Germinal center (tissue), 1 donor: ENCODE measurements around the gene SMIM13.
A peak's percentile ranks its signal among the peaks of the same experiment; 100 is the strongest.

Source experiments
- DNase-seq: peaks from one replicate; pipeline ENCODE4 v3.0.0; 2012; ENCODE audit warnings: mixed read lengths, low spot score

SMIM13 gene

DNA sequence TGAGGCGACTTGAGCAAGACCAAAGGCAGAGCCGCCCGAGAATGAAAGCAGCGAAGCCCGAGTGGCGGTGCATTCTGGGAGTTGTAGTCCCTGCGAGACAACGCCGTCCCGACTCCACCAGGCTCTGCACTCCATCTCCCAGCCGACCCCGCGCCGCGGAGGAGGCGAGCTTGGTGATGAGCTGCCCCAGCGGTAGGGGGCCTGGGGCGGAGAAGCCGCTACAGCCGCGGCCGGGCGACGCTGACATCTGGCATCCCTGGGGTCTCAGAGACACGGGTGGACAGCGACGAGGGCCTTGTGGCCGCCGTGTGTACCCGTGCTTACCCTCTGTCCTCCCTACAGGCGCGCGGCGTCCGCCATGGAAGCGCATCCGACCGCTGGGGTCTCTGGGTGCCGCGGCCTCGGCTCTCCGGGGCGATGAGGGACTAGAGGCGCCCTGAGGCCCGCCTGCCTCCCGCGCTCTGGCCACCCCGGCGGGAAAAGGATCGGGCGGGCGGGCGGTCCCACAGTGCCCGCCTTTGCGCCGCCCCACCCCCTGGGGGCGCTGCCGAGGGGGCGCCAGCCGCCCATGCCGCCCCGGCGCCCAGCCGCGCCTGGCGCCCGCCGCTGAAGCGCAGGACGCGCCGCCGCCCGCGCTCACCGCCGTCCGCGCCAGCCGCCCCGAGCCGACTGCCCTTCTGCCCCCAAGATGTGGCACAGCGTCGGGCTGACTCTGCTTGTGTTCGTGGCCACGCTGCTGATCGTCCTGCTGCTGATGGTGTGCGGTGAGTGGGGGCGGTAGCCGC is at the start of gene SMIM13:
Gene SMIM13, plus strand, starts transcription at position 209 of the 785 bp plus-strand sequence. Its CDS starts 480 bp downstream, at position 689.
- DNase-seq = peak; percentile 95

DNA sequence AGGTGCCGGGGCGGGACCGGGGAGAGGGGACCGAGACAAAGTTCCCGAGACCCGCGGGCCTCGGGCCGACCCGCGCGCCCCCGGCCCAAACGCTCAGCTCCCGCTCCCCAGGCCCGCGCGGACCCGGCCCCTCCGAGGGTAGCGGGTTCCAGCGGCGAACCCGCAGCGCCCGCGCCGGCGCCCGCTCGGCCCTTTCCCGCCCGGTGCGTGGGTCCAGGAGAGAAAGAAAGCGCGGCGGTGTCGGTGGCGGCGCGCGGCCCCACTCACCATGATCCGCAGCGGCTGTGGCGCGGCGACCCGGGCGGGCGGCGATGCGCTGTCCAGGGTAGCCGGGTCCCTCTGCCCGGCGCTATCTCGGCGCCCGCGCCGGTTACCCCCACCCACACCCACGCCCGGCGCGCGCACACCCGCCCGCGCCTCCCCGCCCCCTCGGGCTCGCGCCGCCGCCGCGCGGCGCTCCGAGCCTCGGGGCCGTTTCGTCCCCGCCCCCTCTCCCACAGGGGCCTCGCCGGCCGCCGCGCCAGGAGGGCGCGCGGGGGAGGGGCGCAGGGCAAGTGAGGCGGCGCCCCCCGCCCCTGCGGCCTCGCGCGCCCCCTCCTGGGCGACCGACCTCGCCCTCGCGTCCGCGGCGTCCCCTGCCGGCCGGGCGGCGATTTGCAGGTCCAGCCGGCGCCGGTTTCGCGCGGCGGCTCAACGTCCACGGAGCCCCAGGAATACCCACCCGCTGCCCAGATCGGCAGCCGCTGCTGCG is 49.5 kb upstream of the SMIM13 start, which contains the start of gene ELOVL2:
Gene ELOVL2, minus strand, starts transcription at position 345 of the 751 bp plus-strand sequence. Its CDS starts 75 bp downstream, at position 270.
- DNase-seq = peak; percentile 59

DNA sequence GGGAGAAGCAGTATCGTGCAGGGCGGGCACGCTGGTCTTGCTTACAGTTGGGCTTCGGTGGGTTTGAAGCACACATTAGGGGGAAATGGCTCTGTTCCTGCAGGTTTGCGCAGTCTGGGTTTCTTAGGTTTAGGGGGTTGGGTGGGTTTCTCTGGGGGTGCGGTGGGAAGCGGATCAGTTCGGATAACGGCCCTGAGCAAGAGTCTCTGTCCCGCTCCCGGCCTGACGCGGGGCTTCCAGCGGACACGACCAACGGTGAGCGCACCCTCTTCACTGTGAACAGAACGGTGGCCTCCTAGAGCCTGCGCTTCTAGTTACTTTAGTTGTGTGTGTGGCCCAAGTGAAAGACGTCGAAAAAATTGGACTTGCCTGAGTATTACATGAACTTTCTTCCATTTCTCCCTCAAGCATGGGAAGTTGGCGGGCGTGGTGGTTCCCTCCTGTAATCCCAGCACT is 48.9 kb upstream of the SMIM13 start:
- DNase-seq = no peak

DNA sequence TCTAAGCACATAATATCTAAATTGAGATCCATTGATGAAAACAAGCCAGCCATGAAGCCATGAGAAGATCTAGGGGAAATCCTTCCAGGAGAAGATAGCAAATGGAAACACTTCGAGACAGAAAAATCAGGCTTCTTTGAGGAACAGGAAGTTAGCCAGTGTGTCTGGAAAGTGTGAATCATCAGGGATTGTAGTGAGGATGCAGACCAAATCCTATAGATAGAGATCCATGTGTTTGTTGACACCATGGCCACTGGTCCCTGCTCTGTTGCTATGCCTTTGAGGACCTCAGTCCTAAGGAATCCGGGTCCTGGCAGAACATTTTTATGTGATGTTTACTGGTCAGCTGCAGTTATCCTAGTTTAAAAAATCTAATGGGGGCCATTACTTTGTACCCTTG is 42.9 kb upstream of the SMIM13 start:
- no peak for DNase-seq

DNA sequence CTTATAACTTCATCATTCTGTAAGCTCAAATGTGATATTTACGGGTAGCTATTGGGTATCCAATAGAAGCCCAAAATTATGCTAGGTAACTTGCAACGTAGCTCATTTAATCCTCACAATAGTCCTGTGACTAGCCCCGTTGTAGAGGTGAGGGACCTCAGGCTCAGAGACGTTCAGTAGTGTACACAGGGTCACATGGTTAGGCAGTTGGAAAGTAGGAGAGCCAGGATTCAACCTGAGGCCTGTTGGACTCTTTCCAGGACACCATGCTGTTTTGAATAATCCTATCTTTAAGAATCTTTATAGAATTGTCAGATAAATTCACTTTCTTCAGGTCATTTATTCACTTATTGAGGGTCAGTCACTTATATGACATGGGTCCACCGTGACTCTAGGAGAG is 40.3 kb upstream of the SMIM13 start:
- DNase-seq = no peak

DNA sequence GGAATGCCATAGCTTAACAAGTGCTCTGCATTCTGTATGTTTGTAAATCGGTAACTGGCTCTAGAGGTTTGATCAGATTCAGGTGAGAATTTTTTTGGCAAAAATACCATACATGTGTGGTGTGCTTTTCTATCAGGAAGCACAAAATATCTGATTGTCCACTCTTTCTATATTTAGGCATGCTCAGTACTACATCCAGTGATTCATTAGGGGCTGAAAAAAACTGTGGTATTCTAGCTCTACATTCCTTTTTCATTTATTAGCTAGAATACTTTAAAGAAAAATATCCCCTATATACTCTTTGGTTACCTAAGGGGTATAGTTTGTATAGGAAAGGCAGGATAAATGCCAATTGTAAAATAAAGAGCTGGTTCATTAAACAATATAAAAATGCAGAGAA is 38.9 kb upstream of the SMIM13 start:
- DNase-seq = no peak

DNA sequence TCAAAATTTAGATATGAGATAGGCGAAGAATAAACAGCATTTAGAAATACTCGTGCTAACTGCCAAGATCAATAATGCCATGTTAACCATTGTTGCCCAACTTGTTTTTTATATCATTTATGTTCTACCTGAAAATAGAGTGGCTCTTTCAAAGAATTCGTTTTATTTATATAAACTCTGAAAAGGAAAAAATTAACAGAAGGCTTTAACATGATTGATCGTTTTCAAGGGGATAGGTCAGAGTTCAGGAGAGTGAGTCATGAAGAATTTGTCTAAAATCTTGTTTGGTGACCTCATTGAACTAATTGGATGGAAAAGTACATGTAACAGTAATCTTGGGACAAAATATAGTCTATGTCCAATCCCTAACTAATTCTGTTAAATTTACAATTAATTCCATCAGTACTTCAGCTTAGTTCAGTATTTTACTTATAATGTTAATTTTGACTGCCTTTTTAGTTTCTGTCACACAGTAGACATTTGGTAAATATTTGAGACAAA is 38.5 kb upstream of the SMIM13 start:
- no peak for DNase-seq

DNA sequence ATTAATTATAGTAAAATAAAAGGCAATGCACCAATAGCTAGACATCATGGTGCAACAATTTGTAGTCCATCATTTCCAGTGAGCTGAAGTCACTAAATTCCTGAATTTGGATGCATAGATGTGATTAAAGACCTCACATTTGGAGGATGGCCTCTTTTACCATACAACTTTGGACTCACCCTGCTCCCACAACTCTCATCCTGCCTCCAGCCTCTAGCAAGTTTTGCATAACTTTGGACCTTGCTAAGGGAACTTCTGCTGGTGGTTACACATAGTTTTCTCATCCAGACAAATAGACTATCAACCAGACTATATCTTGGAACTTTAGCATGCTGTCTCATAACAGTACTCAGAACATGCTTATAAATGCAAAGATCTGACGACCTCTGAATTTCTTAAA is 36.8 kb upstream of the SMIM13 start:
- DNase-seq = no peak

DNA sequence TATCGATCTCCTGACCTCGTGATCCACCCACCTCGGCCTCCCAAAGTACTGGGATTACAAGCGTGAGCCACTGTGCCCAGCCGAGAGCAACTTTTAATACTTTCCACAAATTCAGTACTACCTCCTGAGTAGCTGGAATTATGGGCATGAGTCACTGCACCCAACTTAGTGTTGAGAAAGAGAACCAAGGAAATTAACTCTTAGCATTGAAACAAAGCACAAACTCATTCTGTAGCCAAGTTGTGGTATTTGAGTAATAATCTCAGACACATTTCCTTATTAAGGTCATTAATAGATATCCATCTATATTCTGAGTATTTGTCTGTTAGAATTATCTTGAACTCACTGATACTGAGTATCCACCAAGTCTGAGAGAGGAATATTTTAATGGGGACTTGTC is 35.2 kb upstream of the SMIM13 start:
- DNase-seq = no peak

DNA sequence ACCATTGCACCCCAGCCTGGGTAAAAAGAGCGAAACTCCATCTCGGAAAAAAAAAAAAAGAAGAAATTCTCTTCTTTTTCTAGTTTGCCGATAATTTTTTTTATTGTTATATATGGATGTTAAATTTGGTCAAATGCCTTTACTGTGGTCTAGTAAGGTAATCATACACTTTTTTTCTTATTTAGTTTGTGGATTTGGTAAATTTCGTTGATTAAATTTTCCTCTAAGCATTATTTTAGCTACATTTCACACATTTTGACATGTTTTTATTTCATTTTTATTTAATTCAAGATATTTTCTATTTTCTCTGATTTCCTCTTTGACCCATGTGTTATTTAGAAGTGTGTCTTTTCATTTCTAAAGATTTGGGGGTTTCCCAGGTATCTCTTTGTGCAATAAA is 31.6 kb upstream of the SMIM13 start:
- DNase-seq = no peak

DNA sequence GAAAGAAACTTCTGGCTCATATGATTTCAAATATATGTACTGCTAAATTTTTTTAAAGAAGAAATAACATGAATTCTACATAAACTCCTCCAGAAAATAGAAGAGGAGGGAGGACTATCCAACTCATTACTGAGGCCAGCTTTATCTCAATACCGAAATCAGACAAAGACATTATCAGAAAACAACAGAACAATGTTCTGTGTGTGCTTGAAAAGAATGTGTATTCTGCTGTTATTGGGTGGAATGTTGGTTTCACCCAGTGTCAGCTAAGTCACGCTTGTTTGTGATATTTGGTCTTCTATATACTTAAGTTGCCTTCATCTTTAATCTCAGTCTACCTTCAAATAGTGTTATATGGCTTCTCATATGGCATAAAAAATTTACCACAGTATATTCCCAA is 30.9 kb upstream of the SMIM13 start:
- DNase-seq = no peak

DNA sequence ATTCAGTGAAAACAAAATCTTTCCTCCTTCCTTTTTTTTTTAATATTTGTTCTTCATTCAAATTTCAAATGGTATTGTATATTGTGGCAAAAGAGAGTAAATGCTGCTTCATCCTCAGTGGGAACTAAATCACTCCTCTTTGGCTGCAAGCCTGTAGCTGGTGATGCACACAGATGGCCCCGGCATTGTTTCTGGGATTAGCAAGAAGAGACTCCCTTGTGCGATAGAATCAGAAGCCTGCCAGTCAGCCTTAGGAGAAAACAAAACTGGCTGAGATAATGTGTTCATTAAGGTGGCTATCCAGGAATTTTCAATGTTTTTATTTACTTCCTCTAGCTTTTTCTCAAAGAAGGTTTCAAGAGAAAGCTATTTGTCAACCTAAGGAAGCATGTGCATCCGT is 28.8 kb upstream of the SMIM13 start:
- no peak for DNase-seq

DNA sequence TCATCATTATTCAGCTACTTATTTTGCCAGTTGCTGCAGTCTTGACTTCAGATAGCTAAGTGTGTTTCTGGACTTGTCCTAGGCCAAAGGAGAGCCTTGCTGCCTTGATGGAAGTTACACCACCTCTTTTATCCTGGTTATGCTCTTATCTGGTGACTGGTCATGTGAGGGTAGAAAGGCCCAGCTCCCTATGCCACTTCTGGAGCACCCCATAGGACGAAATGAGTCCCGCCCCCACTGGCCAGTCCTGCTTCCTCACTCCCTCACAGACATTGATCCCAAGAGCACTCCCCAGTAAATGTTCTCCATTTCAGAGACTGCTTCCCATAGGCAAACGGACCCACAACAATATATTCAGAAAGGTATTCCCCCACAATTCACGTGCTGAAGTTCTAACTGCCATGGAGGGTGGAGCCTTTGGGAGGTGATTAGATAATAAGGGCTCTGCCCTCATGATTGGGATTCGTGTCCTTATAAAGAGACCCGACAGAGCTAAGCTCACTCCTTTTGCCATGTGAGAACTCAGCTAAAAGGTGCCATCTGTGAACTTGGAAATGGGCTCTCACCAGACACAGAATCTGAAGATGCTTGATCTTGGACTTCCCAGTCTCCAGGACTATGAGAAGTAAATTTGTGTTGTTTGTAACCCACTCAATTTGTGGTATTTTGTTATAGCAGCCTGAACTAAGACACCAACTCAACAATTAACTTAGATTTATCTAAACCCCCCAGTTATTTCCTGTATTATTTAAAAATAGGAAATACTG is 28.0 kb upstream of the SMIM13 start:
- DNase-seq = no peak

DNA sequence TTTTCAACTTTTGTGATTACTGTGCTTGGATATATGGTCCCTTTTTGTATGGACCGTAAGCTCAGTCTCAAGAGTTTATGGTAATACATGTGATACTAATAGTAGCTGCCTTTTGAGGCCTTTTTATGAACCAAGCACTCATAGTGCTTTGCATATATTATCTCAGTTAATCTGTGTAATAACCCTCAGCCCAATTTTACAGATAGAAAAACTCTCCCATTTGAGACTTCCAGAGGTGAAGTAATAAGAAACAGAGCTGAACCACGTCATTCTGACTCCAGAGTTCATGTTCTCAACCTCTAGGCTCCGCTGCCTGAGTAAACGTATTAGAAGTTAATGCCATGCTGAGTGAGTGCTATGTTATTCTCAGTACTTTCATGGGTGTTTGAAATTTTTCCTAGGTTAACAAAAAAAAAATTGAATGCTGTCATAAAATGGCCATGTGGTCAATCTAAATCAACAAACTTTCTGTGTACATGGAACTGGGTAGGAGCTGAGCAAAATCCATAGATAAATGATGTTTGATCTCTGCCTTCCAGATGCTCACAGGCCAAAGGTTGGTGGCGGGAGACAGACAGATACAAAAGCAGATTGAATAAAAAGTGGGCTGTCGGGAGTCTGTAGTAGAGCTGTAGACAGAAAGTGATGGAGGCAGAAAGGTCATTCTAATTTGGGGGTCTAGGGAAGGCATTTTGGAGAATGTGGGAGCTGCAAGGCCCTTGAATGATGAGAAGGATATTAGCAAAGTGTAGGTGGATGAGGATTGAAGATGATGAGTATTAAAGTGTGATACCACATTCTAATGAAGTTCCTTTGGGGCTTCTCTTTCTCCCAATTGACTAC is 26.9 kb upstream of the SMIM13 start:
- no peak for DNase-seq

DNA sequence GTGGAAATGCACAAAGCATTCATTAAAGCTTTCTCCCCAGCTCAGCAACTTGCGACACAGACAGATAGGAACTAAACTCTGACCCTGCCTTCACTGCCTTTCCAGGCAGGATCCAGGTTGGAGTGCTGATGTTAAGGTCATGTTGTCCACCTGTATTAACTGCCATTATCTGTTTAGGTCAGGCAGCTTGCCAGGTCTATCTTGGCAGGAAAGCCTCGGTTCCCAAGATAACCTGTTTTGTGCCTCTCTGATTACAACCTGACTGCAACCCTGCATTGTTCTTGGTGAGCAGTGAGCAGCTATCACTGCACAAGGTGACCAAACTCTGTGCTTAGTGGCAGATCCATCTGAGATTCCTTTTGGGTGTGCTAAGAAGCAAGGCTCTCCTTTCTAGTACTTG is 26.3 kb upstream of the SMIM13 start:
- no peak for DNase-seq

DNA sequence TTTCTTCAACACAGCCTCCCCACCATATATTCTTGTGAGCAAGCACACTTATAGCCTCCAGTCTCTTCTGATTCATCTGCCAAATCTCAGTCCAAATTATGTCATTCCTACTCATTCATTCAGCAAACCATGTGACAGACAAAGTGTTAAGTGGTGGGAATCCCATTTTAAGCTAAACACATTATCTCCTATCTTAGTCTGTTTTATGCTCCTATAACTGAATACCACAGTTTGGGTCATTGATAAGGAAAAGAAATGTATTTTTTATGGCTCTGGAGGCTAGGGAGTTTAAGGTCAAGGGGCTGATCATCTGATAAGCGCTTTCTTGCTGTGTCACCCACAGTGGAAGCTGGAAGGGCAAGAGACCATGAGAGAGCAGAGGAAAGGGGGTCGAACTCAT is 23.9 kb upstream of the SMIM13 start:
- no peak for DNase-seq

DNA sequence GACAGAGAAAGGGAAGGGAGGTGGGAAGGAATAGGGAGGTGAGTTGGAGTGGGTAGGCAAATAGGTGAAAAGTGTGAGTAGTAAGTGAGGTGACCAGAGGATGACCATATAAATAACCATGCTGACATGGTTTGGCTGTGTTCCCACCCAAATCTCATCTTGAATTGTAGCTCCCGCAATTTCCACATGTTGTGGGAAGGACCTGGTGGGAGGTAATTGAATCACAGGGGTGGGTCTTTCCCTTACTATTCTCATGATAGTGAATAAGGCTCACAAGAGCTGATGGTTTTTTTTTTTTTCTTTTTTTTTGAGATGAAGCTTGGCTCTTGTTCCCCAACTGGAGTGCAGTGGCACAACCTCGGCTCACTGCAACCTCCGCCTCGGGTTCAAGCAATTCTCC is 21.5 kb upstream of the SMIM13 start:
- DNase-seq = no peak

DNA sequence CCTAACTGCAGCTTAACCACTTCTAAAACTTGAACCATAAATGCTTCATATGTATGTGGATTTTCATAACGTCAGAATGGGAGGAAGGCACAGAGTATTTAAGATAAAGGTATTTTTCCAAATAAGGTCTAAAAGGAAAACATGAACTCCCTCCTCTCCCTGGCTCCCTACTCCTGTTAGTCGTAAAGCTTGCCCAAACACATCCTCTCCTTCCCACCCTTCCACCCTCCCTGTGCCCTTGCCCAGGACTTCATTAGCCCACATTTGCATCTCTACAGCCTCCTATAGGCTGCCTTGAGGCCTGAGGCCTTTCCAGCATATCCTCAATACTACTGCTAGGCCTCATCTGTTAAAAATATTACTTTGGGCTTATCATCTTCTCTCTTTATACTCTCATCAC is 17.1 kb upstream of the SMIM13 start:
- DNase-seq = no peak

DNA sequence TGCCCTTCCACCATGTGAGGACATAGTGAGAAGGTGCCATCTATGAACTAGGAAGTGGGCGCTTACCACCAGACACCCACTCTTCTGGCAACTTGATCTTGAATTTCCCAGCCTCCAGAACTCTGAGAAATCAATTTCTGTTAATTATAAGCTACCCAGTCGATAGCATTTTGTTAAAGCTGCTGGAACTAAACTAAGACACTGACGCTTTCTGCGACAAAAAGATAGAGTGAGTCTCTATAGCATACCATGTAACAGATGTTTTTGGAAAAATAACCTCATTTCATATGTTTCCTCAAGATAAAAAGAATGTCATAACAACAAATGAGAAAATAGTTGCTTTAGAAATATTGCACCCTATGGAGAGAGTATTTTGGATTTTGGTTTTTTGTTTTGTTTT is 15.4 kb upstream of the SMIM13 start:
- no peak for DNase-seq

DNA sequence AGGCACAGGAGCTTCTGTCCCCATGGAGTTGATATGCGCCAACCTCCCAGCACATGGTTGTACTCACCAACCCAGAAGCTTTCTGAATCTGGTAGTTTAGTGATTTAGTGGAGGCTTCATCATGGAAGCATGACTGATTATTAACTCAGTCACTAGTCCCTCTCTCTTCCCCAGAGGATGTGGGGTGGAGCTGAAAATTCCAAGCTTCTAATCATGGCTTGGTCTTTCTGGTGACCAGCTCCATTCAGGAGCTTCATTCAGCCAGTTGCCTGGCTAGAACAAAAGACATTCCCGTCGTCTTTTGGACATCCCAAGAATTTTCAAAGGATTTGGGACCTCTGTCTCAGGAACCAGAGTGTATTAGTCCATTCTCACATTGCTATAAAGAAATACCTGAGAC is 13.3 kb upstream of the SMIM13 start:
- no peak for DNase-seq

DNA sequence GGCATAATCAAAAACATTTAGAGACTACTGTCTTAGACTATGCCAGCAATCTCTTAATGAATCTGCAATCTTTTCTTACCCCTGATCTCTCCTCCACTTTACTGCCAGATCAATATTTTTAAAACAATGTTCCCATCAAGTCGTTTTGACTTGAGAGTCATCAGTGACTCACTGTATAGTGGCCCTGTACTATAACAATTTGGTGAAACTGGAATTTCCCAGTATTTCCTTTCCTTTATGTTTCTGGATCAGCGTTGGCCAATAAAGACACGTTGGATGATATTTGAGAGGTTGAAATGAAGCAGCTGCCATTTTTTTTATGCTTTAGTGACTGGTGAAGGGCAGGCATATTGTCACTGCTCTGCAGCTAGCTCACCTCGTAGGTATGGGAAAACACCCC is 10.1 kb upstream of the SMIM13 start:
- no peak for DNase-seq

DNA sequence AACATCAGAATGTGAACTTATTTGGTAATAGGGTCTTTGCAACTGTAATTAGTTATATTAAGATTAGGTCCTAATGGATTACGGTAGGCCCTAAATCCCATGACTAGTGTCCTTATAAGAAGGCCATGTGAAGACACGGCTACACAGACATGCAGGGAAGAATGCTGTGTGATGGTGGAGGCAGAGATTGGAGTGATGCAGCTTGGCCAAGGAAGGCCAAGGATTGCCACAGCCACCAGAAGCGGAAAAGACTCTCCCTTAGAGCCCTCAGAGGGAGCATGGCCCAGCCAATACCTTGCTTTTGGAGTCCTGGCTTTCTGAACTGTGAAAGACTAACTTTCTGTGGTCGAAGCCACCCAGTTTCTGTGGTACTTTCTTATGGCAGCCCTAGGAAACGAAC is 9.7 kb upstream of the SMIM13 start:
- no peak for DNase-seq
